Colonic mucosa (tissue), 4 donors: Measurements from ENCODE around the gene PRKAG2. TPM values are rescaled to one million over a fixed set of nuclear protein-coding genes. Genes with fewer than 3 reads are reported as not detected.

Source experiments
- DNase-seq: peaks from one replicate; pipeline ENCODE4 v3.0.0-alpha.2; 2020
- H3K27ac ChIP-seq: fragments of 200-600 bp; one replicate; pipeline ENCODE4 v1.8.0; 2021
- H3K27me3 ChIP-seq: fragments of 200-600 bp; one replicate; pipeline ENCODE4 v1.8.0; 2021
- H3K36me3 ChIP-seq: fragments of 200-600 bp; one replicate; pipeline ENCODE4 v1.8.0; 2021
- H3K4me1 ChIP-seq: fragments of 200-600 bp; one replicate; pipeline ENCODE4 v1.8.0; 2021; ENCODE audit warnings: mild to moderate bottlenecking
- H3K4me3 ChIP-seq: fragments of 200-600 bp; one replicate; pipeline ENCODE4 v1.8.0; 2021
- H3K9ac ChIP-seq, 2 donors: one replicate each; pipeline ENCODE4 v1.7.0; 2013; ENCODE audit warnings: control low read depth in 2 of 2, low read depth in 2 of 2, low read length in 2 of 2
- H3K9me3 ChIP-seq: fragments of 200-600 bp; one replicate; pipeline ENCODE4 v1.8.0; 2021
- CTCF ChIP-seq: fragments of 200-600 bp; IDR thresholded peaks from one replicate; pipeline ENCODE4 v1.8.0; 2022; ENCODE audit warnings: antibody characterized with exemption, mild to moderate bottlenecking
- intact Hi-C: fragments of 100-400 bp; cut with DNase I; formaldehyde crosslinking; loops from one replicate; pipeline ENCODE4 v1.14.1; 2022
- total RNA-seq, 2 donors: library from RNA; stranded (reverse); fragmentation: NEBNext Ultra II Directional in 1 of 2; extraction: Animal tissue kit (Norgen Biotek cat#: 25700) in 1 of 2; gene quantifications; one replicate each; pipeline ENCODE4 v1.2.1, GENCODE V29; 2021
- donor health status: healthy.
- donor health status: DM: no; HTN: no; CAD: no.
- donor health status: DM: no; HTN: no; CAD: no.

The PRKAG2 gene
- total RNA-seq, 2 donors from 2014 or later, result 36.3 to 42.0 TPM

- DNase-seq, result no peak
- intact Hi-C loops, result no loop called here
- no peaks in the 10 kb centered on the region for H3K9me3 ChIP-seq
- H3K36me3 ChIP-seq, result no peaks in the 10 kb centered on the region
- no peak overlapping the region for H3K27ac ChIP-seq
- H3K4me3 ChIP-seq, result no peak overlapping the region
- TF ChIP-seq CTCF, result no peak
- no peak overlapping the region for H3K9ac ChIP-seq
- no peaks in the 10 kb centered on the region for H3K4me1 ChIP-seq
- H3K27me3 ChIP-seq, result no peaks in the 10 kb centered on the region
Observed at GRCh38 chr7:151886783-151887182, 9.9 kb upstream of the PRKAG2 start.

GRCh38 chr7:151885202-151885580 is 8.3 kb upstream of the PRKAG2 start:
- intact Hi-C loops, result no loop called here
- H3K27me3 ChIP-seq, result no peaks in the 10 kb centered on the region
- DNase-seq, result no peak

GRCh38 chr7:151884312-151885201 is 7.6 kb upstream of the PRKAG2 start:
- H3K9ac ChIP-seq, result no peak overlapping the region
- intact Hi-C loops, result no loop called here
- no peak for DNase-seq
- H3K36me3 ChIP-seq, result no peaks in the 10 kb centered on the region
- TF ChIP-seq CTCF, result no peak
- no peaks in the 10 kb centered on the region for H3K27me3 ChIP-seq
- no peaks in the 10 kb centered on the region for H3K9me3 ChIP-seq
- H3K27ac ChIP-seq, result no peak overlapping the region
- H3K4me3 ChIP-seq, result no peak overlapping the region
- H3K4me1 ChIP-seq, result no peaks in the 10 kb centered on the region

More at GRCh38 chr7:151885202-151885580, 8.3 kb upstream of the PRKAG2 start:
- no peak overlapping the region for H3K27ac ChIP-seq
- no peaks in the 10 kb centered on the region for H3K36me3 ChIP-seq
- H3K4me3 ChIP-seq, result no peak overlapping the region
- no peaks in the 10 kb centered on the region for H3K9me3 ChIP-seq
- no peak for TF ChIP-seq CTCF
- H3K9ac ChIP-seq, result no peak overlapping the region
- no peaks in the 10 kb centered on the region for H3K4me1 ChIP-seq

- no peak overlapping the region for H3K4me3 ChIP-seq
- no peak for TF ChIP-seq CTCF
- no peaks in the 10 kb centered on the region for H3K9me3 ChIP-seq
- H3K36me3 ChIP-seq, result no peaks in the 10 kb centered on the region
- no peaks in the 10 kb centered on the region for H3K27me3 ChIP-seq
- no peak for DNase-seq
- H3K9ac ChIP-seq, result no peak overlapping the region
- no peak overlapping the region for H3K27ac ChIP-seq
- no peaks in the 10 kb centered on the region for H3K4me1 ChIP-seq
- intact Hi-C loops, result no loop called here
Observed at GRCh38 chr7:151883857-151884256, 6.9 kb upstream of the PRKAG2 start.

GRCh38 chr7:151882734-151883133 is 5.8 kb upstream of the PRKAG2 start:
- H3K4me1 ChIP-seq, result no peaks in the 10 kb centered on the region
- no peaks in the 10 kb centered on the region for H3K27me3 ChIP-seq
- no peaks in the 10 kb centered on the region for H3K9me3 ChIP-seq
- intact Hi-C loops, result no loop called here
- no peak overlapping the region for H3K4me3 ChIP-seq
- TF ChIP-seq CTCF, result no peak
- H3K36me3 ChIP-seq, result no peaks in the 10 kb centered on the region
- H3K9ac ChIP-seq, result no peak overlapping the region
- H3K27ac ChIP-seq, result no peak overlapping the region
- no peak for DNase-seq
